Peyer's patch (tissue), 4 donors: ENCODE data around the gene AAGAB.

ENCODE experiments used
- POLR2A ChIP-seq, 2 donors: fragments of 450-650 bp; IDR thresholded peaks; one replicate each; pipeline ENCODE4 v1.5.1; 2017; ENCODE audit warnings: antibody characterized with exemption in 2 of 2, mild to moderate bottlenecking in 2 of 2, moderate library complexity in 2 of 2
- TF ChIP-seq, protein P1 (sequence below), 6 experiments: fragments of 450-650 bp in 4 of 6; fragments of 200-600 bp in 2 of 6; sonication (generic) in 1 of 6; IDR thresholded peaks; one replicate each; pipeline ENCODE4 v1.5.1; 2017 to 2019; ENCODE audit warnings: antibody characterized with exemption in 6 of 6, mild to moderate bottlenecking in 3 of 6, moderate library complexity in 1 of 6

DNA sequence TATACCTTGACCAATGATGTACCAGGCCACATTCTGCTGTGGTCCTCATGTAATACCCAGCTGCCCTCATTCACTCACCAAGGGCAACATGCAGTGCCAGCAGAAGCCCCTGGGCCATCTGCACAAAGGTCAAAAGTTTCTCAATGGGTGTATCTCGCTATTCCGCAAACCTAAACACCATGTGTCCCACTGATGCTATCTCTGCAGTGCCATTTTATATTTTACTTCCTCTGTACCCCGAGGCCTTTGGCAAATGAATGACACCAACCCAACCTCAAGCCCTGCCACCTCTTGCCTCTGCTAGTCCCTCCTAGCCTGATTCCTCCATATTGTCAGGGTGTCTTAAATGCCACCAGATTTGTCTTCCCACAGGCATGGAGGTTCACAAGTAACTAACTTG is 59.2 kb downstream of the AAGAB start:
- TF ChIP-seq, protein P1, sequence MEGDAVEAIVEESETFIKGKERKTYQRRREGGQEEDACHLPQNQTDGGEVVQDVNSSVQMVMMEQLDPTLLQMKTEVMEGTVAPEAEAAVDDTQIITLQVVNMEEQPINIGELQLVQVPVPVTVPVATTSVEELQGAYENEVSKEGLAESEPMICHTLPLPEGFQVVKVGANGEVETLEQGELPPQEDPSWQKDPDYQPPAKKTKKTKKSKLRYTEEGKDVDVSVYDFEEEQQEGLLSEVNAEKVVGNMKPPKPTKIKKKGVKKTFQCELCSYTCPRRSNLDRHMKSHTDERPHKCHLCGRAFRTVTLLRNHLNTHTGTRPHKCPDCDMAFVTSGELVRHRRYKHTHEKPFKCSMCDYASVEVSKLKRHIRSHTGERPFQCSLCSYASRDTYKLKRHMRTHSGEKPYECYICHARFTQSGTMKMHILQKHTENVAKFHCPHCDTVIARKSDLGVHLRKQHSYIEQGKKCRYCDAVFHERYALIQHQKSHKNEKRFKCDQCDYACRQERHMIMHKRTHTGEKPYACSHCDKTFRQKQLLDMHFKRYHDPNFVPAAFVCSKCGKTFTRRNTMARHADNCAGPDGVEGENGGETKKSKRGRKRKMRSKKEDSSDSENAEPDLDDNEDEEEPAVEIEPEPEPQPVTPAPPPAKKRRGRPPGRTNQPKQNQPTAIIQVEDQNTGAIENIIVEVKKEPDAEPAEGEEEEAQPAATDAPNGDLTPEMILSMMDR (IDR thresholded peaks at IDR 0.05): no peak
- no peak for TF ChIP-seq POLR2A (IDR thresholded peaks at IDR 0.05)
